ENCODE measurements around the gene HDAC7.

Gene HDAC7

DNA sequence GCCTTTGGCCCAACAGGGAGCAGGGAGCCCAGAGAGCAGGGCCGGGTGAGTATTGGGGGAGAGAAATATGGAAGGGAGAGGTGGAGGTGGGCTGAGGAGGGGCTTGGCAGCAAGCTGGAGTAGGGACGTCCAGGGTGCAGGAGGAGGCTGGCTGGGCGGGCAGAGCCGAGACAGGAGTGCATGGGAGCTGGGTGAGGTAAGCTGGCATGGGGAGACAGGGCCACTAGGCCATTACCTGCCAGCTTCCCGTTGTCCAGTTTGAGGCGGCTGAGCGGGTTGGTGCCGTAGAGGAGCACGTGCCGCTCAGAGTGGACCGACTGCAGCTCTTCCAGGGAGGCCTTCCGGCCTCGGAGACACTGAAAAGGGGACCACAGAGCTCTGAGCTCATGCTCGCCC lies 28.4 kb downstream of the HDAC7 start:
- FAIRE-seq: no peak

DNA sequence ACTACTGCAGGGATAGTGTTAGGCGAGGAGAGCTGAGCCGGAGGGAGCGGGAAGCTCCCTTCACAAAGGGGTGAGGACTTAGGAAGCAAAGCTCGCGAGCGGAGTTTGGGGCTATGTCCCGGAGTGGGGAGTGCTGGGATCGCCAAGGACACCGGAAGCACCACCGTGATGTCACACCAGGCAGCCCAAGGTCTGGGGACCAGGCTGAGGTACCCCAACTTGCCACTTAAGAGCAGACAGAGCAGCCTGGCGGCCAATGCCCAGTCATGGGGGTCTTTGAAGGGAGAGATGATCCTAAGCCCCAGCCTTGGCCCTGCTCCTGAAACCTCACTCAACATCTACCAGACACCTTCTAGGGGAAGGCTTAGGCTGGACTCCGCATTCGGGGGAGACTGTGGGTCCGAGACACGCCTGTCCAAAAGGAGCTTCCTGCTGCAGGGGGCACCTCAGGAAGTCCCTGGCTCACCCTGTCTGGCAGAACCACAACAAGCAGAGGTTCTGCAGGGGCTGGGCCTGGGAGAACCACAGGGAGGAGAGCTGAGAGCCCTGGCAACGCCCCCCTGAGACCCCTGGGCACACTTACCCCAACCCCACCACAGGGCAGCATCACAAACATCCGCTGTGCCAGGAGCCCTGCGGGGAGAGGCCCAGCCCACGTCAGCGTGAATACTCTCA lies 28.9 kb downstream of the HDAC7 start:
- no peak for FAIRE-seq

DNA sequence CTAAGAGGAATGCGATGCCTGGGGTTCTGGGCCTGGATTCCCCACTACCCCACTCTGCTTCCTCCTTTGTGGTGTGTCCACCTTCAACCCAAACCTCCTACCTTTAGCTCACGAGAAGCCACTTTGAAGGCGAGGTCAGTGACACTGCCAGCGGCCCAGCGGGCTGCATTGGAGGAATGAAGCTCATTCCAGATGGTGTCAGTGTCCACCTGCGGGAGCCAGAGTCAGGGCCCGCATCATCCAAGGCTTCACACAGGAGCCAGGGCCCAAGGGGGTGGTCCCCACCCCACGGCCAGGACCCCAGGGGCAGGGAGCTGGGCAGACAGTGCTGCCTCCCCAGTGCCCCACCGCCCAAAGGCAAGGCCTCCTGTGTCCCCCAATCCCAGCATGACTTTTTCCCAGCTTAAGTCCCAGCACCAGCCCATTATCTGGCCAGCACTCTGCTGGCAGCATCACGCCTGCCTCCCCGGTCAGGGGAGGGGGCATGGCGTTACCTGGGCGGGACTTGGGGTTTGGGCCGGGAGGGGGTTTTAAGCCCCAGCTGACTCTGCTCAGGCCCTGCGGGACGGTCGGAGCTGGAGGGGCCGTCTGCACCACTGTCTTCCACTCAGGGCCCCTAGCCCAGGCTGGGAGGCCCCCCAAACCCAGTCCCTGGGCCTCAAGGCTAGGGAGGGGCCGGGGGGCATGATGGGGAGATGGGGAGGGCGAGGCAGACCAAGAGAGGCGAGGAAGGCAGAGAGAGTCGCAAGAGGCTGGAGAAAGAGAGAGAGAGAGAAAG lies 29.8 kb downstream of the HDAC7 start:
- no peak for FAIRE-seq

DNA sequence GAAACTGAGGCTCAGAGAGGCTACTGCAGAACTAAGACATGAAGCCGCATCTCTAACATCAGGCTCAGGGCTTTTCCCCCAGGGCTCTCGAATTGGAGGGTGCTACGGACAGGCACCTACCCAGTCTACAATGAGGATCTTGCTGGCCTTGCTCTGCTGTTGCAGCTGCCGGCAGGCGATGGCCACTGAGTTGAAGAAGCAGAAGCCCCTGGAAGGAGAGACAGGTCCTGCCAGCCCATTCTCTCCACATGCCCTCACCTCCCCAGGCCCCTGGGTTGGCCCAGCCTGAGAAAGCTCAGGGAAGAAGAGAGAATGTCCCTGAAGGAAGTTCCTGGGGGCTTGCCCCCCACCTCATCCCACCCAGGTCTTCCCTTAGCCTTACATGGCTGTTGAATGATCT lies 30.6 kb downstream of the HDAC7 start:
- no peak for FAIRE-seq

DNA sequence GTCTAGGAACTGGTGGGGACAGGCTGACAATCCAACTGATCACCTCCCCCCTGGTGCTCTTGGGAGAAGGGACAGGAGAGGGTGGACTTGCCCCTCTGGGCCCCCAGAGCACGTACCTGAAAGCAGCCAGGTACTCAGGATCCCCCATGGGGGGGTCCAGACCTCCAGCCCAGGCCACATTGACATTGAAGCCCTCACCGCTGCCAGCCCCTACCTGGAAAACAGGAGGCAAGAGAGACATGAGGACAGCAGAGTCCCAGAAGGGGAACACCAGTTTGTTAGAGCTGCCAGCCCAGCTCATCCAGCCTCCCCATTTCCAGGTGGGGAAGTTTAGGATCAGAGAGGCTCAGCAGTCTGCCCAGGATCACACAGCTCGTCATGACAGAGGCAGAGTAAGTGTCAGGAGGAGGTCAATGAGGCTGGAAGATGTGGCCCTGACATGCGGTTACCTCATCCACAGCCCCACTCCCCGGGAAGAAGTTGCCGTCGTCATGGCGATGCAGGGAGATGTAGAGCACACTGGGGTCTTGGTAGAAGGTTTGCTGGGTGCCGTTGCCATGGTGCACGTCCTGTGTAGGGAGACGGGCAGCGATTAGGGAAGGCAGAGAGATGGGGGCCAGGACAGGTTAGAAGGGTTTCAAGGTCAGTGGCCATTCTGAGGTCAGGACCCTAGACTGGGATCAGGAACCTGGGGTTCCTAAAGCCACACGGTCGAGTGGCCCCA lies 31.9 kb downstream of the HDAC7 start:
- no peak for FAIRE-seq

DNA sequence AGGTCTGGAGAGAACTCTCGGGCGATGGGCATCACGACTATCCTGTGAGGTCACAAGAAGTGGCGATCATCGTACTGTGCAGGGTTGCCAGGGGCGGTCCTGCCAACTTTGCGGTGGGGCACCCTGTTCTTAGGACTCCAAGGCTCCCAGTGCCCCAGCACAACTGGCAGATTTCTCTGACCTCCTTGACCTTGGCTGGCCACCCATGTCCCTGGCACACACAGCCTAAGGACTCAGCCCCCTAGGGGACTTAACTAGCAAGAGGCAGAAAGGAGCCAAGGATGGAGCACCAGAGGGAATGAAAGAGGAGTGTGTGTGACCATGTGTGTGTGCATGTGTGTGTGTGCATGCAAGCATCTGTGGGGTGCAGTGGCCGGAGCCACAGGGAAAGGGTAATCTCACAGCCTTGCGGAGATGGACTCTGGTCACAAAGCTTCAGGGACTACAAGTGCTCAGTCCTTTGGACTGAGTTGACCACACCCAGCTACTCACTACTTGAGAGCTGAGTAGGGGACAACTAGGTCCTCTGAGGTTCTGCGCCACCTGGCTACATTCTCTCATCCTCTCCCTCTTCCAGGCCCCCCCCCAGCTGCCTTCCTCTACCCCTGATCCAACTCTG lies 32.9 kb downstream of the HDAC7 start:
- FAIRE-seq: no peak

DNA sequence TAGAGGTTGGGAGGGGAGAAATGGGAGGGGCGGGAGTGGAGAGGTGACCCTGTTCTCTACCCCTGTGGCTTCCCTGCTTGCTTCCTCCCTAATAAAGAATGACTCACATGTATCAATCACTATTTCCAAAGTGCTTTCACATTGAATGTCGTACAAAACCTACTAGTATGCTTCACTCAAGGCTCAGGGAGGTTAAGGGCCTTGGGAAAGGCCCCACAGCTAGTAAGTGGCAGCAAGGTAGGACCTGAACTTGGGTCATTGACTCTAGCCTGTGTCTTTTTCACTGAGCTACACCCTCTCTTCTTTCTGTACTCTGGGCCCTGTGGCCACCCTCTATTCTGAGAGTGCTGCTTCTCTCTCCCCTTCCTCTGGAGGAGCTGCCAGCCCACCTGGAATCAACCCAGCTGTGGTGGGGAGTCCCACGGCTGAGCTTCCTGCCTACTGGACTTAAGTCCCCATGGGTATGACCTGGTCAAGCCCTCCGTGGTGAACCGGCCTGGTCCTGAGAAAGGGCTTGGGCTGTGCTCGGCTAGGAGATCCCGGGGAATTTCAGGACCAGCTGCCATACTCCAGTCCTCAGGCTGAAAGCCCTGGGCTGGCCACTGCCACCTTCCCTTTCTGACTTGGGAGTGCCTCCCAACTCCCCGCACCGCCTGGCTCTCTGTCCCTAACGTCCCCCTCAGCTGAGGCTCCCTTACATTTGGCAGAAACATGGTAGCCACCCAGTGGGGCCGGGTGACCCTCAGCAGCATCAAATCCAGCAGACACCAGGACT lies 33.6 kb downstream of the HDAC7 start:
- FAIRE-seq: no peak

DNA sequence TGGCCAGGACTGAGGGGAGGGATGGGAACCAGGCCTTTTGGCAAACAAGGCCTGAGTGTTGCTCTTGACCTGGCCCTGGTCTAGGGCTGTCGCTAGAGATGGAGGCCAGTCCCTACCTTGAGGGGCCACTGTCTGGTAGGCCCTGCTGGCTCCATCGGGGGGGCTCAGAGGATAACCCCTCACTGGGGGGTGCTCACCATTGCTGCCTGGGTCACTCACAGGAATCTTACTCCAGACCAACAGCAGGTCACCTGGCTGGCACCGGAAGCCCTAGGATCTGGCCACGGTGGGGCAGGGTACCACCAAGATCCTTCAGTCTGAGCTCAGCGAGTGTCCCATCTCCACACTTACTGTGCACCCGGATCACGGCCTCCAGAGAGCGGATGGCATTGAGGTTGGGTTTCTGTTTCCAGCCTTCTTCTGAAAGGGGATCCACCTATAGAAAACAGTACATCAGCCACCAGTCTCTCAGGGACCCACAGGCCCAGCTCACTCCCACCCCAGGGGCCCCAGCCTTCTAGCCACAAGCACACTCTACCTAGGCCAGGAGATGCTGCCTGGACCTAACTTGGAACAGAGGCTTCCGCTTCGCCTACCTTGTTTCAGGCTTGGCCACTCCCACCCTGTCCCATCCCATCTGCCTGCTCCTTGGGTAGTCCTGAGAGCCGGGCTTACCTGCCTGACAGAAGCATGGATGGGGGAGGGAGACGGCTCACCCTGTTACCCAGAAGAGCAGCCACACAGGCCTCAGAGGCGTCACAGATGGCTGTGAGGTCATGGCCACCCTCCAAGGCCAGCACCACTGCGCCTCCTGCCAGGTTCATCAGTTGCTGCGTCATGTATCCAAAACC lies 34.4 kb downstream of the HDAC7 start:
- no peak for FAIRE-seq

DNA sequence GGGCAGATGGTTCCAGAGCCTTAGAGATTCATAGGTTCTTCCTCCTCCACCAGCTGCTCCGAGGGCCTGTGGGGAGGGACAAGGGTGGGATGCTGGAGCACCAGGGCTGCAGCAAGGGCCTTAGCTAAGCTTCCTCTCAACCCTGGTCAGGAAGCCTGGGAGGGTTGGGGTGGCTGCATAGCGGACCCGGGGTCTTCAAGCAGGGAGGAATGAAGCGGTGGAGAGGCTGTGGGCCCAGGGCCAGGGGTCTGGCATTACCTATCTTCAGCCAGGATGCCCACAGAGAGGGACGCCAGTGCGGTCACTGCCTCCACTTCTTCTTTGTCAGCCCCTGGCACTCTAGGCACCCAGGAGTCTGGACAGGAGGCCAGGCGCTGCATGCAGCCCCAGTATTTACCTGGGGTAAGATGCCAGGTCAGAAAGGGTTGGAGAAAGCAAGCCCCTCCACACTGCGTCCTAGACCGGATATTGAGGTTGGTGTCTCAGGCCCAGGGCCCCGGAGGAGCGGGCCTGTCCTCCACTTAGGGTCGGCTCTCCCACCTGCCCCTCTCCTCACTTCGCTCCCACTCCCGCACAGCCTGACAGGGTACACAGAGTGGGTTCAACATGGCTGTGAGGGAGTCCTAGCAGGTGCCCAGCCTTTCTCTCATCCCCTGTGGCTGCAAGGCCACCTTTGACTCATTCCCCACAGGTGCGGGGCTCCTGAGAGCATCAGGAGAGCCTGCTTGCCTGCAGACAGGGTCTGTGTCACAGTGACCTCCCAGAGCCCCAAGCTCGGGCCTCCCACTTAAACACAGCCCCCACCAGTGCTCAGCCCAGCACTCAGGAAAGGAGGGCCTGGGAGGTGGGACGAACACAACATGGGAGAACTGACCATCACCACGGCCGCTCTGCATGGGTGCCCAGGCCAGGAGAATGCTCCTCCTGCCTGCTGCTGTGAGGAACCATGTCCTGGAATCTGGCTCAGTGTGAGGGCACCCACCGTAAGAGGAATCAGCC lies 35.6 kb downstream of the HDAC7 start:
- FAIRE-seq: no peak

DNA sequence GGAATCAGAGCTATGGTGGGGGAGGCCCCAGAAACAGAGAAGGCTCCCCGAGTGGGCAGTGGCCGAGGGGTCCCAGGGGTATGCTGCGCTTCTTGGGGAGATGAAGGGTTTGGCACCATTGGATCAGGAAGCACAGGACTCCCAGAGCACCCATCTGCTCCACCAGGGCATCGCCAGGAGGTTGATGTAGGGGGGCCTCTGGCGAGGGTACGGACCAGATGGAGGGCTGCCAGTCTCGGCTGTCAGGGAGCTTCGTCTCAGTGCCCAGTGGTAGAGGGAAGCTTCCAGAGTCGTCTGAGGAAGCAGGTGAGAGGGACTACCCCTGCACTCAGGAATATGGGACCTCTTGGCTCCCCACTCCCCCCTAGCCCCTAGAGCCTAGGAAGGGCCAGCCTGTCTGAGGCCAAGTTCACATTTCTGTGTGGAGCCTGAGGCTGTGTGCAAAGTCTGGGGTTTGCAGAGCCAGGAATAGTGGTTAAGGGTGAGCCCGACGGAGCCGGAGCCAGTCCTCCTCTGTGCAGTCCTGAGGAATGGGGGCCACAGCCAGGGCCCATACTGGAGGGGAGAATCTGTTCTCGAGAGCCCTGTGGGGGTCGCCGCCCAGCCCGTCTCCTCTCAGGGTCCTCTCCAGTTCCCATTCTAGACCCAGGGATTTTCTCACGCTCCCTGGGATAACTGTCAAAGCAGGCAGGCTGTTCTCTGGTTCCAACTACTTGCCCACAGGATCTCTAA lies 36.5 kb downstream of the HDAC7 start:
- FAIRE-seq: no peak

DNA sequence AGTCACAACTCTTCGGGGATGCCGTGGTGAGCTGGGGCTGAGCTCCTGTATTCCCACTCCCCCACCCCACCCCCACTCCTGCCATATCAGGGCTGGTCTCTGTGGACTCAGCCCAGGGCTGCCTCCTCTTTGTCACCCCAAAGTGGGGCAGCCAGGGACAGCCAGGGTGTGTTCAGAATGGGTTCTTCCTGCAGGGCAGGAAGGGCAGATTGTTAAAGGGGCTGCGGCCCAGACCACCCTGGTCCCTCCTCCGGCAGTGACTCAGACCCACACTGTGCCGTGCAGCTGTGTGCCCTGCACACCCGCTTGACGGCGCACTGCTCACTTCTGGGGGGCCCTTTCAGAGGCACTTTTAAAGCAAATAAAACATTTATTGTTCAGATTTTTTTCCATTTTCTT lies 37.3 kb downstream of the HDAC7 start:
- no peak for FAIRE-seq

DNA sequence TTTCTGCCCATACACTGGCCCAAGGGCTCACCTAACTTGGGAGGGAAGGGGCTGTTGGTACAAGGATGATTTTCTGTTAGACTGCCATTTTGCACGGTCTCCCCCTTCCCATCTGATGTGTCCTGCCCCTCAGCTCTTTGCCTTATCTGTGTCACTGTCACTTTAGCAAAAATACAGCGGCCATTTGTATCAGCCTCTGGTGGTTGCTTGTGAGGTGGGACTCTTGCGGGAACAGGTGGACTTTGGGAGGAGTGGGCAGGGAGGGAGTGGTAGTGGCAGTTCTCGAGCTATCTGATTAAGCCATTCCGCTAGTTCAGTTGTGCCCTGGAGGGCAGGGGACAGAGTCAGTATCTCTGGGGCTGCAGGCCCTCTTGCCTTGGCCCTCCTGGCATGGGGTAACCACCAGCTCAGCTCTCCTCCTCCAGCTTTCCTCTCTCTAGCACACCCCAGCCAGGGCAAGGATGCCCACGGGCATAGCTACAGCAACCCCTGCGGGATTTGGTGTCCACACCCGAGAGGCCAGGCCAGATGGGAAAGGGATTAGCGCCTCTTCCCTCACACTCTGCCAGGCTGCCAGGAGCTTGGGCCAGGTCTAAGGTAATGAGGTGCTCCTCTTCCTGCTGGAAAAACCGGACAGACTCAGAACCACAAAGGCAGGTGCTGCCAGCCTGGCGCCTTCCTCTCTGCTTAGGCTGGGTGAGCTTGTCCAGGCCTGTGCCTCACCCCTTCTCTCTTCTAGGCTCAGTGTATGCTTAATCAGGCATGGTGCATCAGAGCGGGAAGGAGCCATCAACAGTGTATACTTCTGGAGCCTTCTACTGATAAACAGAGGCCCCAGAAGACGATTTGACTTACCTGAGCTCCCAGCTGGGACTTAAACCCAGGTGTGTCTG lies 38.0 kb downstream of the HDAC7 start:
- FAIRE-seq: no peak

DNA sequence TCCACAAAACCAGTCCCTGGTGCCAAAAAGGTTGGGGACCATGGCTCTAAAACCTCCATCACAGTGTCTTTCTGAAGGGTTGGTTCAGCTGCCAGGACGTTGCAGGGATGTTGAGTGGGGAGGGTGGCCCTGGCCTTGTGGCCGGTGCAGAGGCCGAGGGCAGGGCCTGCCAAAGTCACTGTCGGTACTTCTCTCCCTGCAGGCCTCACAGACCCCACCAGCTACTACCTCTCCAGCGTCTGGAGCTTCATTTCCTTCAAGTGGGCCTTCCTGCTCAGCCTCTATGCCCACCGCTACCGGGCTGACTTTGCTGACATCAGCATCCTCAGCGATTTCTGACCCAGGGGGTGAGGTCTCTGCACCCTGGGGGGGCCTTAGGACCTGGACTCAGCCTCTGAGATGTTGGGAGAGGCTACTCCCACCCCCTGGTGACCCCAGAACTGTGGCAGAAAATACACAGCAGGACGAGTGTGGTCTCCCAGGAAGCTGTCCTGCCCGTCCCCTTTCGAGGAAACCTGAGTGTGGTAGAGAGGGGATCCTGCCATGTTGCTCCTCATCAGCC lies 39.7 kb downstream of the HDAC7 start:
- FAIRE-seq: no peak

DNA sequence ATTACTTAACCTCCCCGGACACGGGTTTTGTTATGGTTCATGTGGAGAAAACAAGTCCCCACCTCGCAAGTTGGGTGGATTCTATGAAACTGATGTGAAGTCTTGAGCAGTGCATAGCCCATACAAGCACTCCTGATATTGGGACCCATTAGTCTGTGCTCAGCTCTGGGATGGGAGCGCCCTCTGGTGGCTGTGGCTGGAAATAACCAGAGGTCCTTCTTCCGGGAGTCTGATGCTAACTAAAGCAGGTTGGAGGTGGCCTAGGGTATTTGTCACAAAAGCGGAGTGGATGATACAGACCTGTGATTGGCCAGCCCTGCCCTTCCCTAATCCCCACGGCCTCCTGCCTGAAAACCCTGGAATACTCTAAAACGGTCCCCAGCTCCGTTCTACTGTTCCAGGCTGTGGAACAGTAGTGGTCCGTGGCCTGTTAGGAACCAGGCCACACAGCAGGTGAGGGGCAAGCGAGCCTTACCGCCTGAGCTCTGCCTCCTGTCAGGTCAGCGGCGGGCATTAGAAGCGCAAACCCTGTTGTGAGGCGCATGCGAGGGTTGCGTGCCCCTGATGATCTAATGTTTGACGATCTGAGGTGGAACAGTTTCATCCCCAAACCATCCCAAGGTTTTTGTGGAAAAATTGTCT lies 40.3 kb downstream of the HDAC7 start:
- no peak for FAIRE-seq

DNA sequence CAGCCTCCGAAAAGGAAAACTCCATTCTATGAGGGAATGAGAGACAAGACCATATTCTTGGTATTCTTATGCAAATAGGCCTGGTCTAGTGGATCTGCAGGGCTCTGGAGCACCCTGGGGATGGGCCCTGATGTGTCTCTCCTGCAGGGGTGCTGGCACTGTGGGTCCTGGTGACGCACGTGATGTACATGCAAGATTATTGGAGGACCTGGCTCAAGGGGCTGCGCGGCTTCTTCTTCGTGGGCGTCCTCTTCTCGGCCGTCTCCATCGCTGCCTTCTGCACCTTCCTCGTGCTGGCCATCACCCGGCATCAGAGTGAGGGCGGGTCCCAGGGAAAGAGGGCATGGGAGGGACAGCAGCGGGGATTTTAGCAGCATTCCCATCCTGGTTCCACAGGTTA lies 40.8 kb downstream of the HDAC7 start:
- FAIRE-seq: no peak

DNA sequence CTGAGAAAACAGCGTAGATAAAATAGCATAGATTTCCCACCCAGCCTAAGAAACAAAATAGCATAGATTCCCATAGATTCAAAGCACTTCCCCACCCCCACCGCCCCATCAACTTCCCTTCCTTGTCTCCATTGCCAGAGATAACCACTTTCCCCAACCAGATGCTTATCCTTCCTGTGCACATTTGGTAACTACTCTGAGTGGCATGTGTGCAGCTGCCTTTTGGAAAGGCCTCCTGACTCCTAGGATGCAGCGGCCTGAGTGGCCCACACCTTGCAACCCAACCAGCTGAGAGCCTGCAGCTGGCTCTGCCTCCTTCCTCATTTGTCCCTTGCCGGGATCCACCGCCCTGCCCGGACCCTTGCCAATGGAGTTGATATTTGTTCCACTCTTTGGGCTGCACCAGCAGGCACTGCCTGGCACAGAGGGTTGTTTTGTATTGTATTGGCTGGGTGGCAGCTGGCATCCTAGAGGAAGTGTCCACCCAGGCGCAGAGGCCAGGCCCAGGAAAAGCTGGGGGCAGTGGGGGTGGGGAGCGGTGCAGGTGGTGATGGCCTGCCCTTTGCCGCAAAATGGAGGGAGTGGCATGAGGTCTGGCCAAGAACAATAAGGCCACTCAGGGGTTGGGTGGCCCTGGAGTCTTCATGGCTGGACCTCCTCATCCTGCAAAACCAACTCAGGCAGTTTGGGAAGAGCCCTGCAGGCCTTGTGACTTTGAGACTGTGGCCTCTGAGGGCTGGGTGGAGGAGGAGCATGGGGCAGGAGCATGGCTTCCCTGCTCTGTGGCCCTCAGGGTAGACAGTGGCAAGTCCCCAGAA lies 41.8 kb downstream of the HDAC7 start:
- FAIRE-seq: no peak

DNA sequence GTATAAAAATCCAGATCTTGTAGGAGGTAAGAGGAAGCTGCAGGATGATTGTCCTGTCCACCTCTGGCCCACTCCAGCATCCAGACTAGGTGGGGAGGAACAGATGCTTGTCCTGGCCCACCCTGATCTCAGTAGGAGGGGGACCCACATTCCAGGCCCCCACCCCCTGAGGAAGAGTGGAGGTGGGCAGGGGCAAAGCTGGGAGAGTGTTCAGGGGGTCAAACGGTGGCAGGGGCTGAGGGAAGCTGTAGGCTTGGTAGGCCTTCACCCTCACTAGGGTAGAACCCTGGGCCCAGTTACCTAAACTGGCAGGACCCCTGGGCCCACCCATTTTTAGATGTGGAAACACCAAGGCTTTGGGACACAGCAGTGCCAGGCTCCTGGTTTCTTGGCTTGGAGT lies 42.6 kb downstream of the HDAC7 start:
- no peak for FAIRE-seq
